Nephron (organoid): ENCODE data around the gene SSR1.
"Not testable (repeated sequence)": the region's sequence is repeated elsewhere in the genome, so short reads cannot be mapped to it uniquely, and the experiment has no call there.

ENCODE experiments used
- H3K27ac Mint-ChIP-seq, 3 experiments: 2 replicates each; pipeline ENCODE4 v1.8.0; 2020; ENCODE audit warnings: mixed read lengths in 3 of 3, mild to moderate bottlenecking in 2 of 3, moderate library complexity in 1 of 3
- H3K27me3 Mint-ChIP-seq: 2 replicates; pipeline ENCODE4 v1.8.0; 2021; ENCODE audit warnings: low read depth, mild to moderate bottlenecking, moderate library complexity, mixed read lengths
- H3K36me3 Mint-ChIP-seq: 2 replicates; pipeline ENCODE4 v1.8.0; 2020; ENCODE audit warnings: low read depth, mixed read lengths
- H3K4me1 Mint-ChIP-seq: 2 replicates; pipeline ENCODE4 v1.8.0; 2020; ENCODE audit warnings: mixed read lengths
- H3K4me3 Mint-ChIP-seq, 3 experiments: 2 replicates each; pipeline ENCODE4 v1.8.0; 2020; ENCODE audit warnings: mild to moderate bottlenecking in 3 of 3, mixed read lengths in 3 of 3, moderate library complexity in 2 of 3
- H3K9me3 Mint-ChIP-seq: 2 replicates; pipeline ENCODE4 v1.8.0; 2020; ENCODE audit warnings: mixed read lengths
- TF ChIP-seq, protein P1 (sequence below), 3 experiments: fragments of 200-600 bp; sonication (generic); IDR thresholded peaks; one replicate each; pipeline ENCODE4 v1.5.0; 2021; ENCODE audit warnings: antibody characterized with exemption in 3 of 3; ENCODE audit not compliant: unreplicated experiment in 3 of 3

The SSR1 gene

DNA sequence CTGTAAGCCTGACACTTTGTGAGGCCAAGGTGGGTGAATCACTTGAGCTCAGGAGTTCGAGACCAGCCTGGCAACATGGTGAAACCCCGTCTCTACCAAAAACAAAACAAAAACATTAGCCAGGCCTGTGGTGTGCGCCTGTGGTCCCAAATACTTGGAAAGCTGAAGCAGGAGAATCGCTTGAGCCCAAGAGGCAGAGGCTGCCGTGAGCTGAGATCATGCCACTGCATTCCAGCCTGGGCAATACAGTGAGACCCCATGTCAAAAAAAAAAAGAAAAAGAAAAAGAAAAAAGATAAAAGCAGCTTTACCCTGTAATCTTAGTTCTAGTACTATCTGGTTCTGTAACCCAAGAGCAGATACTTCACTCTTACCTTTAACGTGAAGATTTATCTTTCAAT lies 27.6 kb downstream of the SSR1 start:
- Mint-ChIP-seq H3K9me3 (no peaks in the 10 kb centered on the region), H3K36me3 (peaks cover 44% of the 10 kb centered on the region), H3K4me3 (no peak overlapping the region), H3K27me3 (no peaks in the 10 kb centered on the region), H3K27ac (no peak overlapping the region), H3K4me1 (no peaks in the 10 kb centered on the region)
- TF ChIP-seq, protein P1, sequence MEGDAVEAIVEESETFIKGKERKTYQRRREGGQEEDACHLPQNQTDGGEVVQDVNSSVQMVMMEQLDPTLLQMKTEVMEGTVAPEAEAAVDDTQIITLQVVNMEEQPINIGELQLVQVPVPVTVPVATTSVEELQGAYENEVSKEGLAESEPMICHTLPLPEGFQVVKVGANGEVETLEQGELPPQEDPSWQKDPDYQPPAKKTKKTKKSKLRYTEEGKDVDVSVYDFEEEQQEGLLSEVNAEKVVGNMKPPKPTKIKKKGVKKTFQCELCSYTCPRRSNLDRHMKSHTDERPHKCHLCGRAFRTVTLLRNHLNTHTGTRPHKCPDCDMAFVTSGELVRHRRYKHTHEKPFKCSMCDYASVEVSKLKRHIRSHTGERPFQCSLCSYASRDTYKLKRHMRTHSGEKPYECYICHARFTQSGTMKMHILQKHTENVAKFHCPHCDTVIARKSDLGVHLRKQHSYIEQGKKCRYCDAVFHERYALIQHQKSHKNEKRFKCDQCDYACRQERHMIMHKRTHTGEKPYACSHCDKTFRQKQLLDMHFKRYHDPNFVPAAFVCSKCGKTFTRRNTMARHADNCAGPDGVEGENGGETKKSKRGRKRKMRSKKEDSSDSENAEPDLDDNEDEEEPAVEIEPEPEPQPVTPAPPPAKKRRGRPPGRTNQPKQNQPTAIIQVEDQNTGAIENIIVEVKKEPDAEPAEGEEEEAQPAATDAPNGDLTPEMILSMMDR (IDR thresholded peaks at IDR 0.05; ENCODE audit: unreplicated experiment in 3 of 3) = no peak

DNA sequence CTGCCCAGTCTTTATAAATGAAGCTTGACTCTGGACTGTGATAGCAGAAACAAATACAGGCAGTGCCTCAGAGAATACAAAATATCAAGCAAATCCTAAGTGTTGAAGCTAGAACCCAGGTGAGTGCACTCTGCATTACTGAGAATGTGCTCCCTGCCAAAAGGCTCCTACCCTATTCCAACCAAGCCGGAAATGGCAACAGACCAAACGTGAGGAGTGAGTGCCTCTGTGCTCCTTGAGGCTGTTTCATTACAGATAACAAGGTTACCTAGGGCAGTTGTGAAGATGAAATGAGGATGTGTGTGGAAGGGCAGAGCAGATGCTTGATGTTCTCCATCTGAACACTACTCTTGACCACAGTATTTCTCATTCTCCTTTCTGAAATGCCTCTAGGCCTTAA lies 29.3 kb downstream of the SSR1 start:
- TF ChIP-seq, protein P1 (IDR thresholded peaks at IDR 0.05; ENCODE audit: unreplicated experiment in 3 of 3) = no peak
- Mint-ChIP-seq H3K4me3 (no peak overlapping the region), H3K4me1 (no peaks in the 10 kb centered on the region), H3K9me3 (no peaks in the 10 kb centered on the region), H3K27me3 (no peaks in the 10 kb centered on the region), H3K36me3 (peaks cover 27% of the 10 kb centered on the region), H3K27ac (no peak overlapping the region)

DNA sequence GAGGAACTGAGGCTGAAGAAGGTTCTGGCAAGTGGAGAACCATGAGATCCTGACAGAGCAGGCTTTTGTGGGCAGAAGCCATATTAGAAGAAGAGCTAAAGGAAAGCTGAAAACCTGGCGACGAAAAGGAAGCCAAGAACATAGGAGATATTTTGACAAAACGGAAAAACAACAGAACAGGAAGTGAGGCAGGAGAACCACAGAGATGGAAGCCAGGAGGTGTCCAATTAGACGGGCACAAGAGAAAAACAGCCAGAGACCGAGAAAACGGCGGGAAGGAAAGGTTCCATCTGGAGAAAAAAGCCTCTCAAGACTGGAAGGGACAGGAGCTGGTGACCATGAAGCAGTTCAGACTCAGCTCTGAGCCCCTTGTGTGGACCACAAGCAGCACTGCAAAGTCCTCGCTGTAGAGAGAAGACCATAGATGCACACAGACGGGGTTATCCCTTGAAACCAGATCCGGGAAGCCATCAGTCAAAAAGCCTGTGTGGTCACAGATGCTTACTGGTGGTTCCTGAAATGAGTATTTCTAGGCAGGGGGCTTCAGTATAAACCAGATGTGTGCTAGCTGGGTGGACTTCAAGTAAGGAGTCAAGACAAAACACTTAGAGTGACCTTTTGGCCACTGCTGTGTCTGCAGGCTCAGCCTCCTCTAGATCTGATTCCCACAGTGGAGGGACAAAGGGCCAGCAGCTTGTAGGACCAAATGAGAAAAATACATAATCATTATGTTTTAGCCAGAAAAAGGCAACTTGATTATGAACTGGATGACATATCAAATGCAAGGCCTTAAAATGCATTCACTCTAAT lies 30.7 kb downstream of the SSR1 start:
- Mint-ChIP-seq H3K27me3 (no peaks in the 10 kb centered on the region), H3K9me3 (no peaks in the 10 kb centered on the region), H3K4me1 (no peaks in the 10 kb centered on the region), H3K4me3 (no peak overlapping the region), H3K27ac (no peak overlapping the region), H3K36me3 (peaks cover 14% of the 10 kb centered on the region)
- TF ChIP-seq, protein P1 (IDR thresholded peaks at IDR 0.05; ENCODE audit: unreplicated experiment in 3 of 3) = no peak

DNA sequence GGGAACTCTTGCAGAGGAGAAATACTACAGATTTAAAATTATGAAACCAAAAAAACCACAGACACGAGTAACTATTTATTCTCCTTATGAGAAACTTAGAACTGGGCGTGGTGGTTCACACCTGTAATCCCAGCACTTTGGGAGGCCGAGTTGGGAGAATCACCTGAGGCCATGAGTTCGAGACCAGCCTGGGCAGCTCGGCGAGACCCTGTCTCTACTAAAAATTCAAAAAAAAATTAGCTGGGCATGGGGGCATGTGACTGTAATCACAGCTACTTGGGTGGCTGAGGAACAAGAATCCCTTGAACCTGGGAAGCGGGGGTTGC lies 36.8 kb downstream of the SSR1 start:
- TF ChIP-seq, protein P1 (IDR thresholded peaks at IDR 0.05; ENCODE audit: unreplicated experiment in 3 of 3) = no peak
- Mint-ChIP-seq H3K9me3 (no peaks in the 10 kb centered on the region), H3K27me3 (no peaks in the 10 kb centered on the region), H3K4me1 (no peaks in the 10 kb centered on the region), H3K4me3 (no peak overlapping the region), H3K27ac (peak overlapping the region in 1 of 3 experiments; percentile 33), H3K36me3 (no peaks in the 10 kb centered on the region)

DNA sequence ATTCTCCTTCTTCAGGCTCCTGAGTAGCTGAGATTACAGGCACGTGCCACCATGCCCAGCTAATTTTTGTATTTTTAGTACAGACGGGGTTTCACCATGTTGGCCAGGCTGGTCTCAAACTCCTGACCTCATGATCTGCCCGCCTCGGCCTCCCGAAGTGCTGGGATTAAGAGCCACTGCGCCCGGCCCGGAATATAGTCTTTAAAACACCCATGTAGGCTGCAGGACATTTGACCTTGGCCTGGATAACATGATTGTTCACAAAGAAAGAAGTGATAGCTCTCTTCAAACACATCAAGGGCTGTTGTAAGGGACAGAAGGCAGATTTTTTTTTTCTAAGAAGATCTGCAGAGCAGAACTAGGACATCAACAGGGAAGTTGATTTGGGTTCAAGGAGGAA lies 38.5 kb downstream of the SSR1 start:
- not testable (repeated sequence) for H3K27me3 Mint-ChIP-seq

DNA sequence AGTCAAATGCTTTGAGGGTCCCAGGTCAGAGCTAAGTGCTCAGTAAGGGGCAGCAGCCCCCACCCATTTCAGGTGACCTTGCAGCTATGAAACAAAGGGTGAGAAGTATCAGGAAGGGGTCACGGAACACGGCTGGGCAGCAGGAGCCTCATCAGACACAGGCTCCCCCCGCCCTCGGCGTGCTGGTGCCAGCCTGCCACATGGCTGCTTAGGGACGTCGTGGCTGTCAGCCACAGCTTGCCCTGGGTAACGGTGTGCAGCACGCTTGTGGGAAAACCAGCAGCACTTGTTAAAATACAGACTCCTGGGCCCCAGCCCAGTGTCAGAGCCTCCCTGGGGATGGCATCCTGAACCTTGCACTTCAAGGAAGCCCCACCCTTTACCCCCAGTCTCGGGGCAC lies 39.3 kb downstream of the SSR1 start:
- no peak overlapping the region for H3K4me3 Mint-ChIP-seq

More for the DNA sequence above, 38.5 kb downstream of the SSR1 start:
- H3K27ac Mint-ChIP-seq, H3K4me3 Mint-ChIP-seq, H3K36me3 Mint-ChIP-seq, H3K4me1 Mint-ChIP-seq, H3K9me3 Mint-ChIP-seq: not testable (repeated sequence)

More for the DNA sequence above, 39.3 kb downstream of the SSR1 start:
- H3K9me3 Mint-ChIP-seq = no peaks in the 10 kb centered on the region
- no peaks in the 10 kb centered on the region for H3K36me3 Mint-ChIP-seq
- H3K4me1 Mint-ChIP-seq = peaks cover 8% of the 10 kb centered on the region
- TF ChIP-seq, protein P1 (IDR thresholded peaks at IDR 0.05; ENCODE audit: unreplicated experiment in 3 of 3) = no peak
- no peaks in the 10 kb centered on the region for H3K27me3 Mint-ChIP-seq
- no peak overlapping the region for H3K27ac Mint-ChIP-seq
